GM12878 (cell line): ENCODE results near the gene MAGIX. TPM values are rescaled to one million over a fixed set of nuclear protein-coding genes. Genes with fewer than 3 reads are reported as not detected.

Experiments
- ATF7 ChIP-seq: fragments of 450-650 bp; IDR thresholded peaks from 2 replicates; pipeline ENCODE4 v1.6.1; 2016; ENCODE audit warnings: low read depth, mild to moderate bottlenecking
- CEBPZ ChIP-seq: fragments of 150-350 bp; IDR thresholded peaks from 2 replicates; pipeline ENCODE4 v1.6.1; 2016; ENCODE audit warnings: low read depth, low read length
- E4F1 ChIP-seq: fragments of 450-650 bp; IDR thresholded peaks from 2 replicates; pipeline ENCODE4 v1.6.1; 2018; ENCODE audit warnings: borderline replicate concordance, mild to moderate bottlenecking; ENCODE audit not compliant: partially characterized antibody
- RUNX3 ChIP-seq: IDR thresholded peaks from 2 replicates; pipeline ENCODE4 v1.6.1; 2012; ENCODE audit warnings: low read length, inconsistent platforms
- SIX5 ChIP-seq: IDR thresholded peaks from 2 replicates; pipeline ENCODE4 v1.6.1; 2011; ENCODE audit warnings: mild to moderate bottlenecking, low read depth, low read length, moderate library complexity; ENCODE audit not compliant: severe bottlenecking
- ZBTB40 ChIP-seq: fragments of 450-650 bp; IDR thresholded peaks from 2 replicates; pipeline ENCODE4 v1.6.1; 2016; ENCODE audit warnings: mild to moderate bottlenecking, moderate library complexity, borderline replicate concordance
- ZNF207 ChIP-seq: fragments of 450-650 bp; IDR thresholded peaks from 2 replicates; pipeline ENCODE4 v1.6.1; 2014; ENCODE audit warnings: antibody characterized with exemption, mild to moderate bottlenecking, borderline replicate concordance
- ZNF687 ChIP-seq: fragments of 450-650 bp; IDR thresholded peaks from 2 replicates; pipeline ENCODE4 v1.6.1; 2017; ENCODE audit warnings: mild to moderate bottlenecking, moderate library complexity
- polyA plus RNA-seq, 11 experiments: library from polyadenylated mRNA; depleted of rRNA in 4 of 11; unstranded in 6 of 11; stranded (reverse) in 5 of 11; fragments of >200 nt; fragmentation: Nextera tagmentation in 4 of 11; fragmentation: Illumina TruSeq in 1 of 11; extraction: Ambion mirVana in 4 of 11; extraction: Trizol in 1 of 11; gene quantifications; 1 replicate in 1 of 11; 2 replicates in 10 of 11; pipeline versions ENCODE4 v1.2.1 to v1.2.3, GENCODE V29; 2011 to 2016; ENCODE audit warnings: inconsistent platforms in 2 of 11, missing spikeins in 2 of 11, low read depth in 1 of 11
- total RNA-seq, 4 experiments: library from RNA; depleted of rRNA in 3 of 4; stranded (reverse); fragments of >200 nt in 3 of 4; fragmentation: Illumina TruSeq in 1 of 4; extraction: Trizol in 1 of 4; gene quantifications; 2 replicates each; pipeline versions ENCODE4 v1.2.1 to v1.2.3, GENCODE V29; 2013 to 2021

MAGIX gene
- total and polyA plus RNA-seq, 10 of the 15 experiments (the other 5 are each of a cell fraction or from before 2014, with no cell fraction given): 0.03 to 2.5 (median 0.82) TPM

- TF ChIP-seq E4F1 (peak; percentile 29), CEBPZ (no peak), RUNX3 (peak; percentile 80), ZBTB40 (no peak), ZNF207 (peak; percentile 58; the same call in 1 of the 2 replicates), SIX5 (no peak), ATF7 (peak; percentile 93), ZNF687 (peak; percentile 46; the same call in 1 of the 2 replicates)
- TF ChIP-seq, all 136 proteins: peak for 41
Measured at GRCh38 chrX:49163555-49164419, 1.2 kb downstream of the MAGIX start (continued).
